LHCN-M2 (cell line): ENCODE measurements around the gene SNCA. TPM values are rescaled to one million over a fixed set of nuclear protein-coding genes. Genes with fewer than 3 reads are reported as not detected.

Experiments used
- DNase-seq: peaks from one replicate; pipeline ENCODE4 v3.0.0-alpha.2; 2012; ENCODE audit warnings: low read depth
- polyA plus RNA-seq: library from polyadenylated mRNA; unstranded; fragments of >200 nt; gene quantifications from one replicate; pipeline ENCODE4 v1.2.1, GENCODE V29; 2012; ENCODE audit warnings: missing spikeins
- total RNA-seq: library from RNA; depleted of rRNA; stranded (reverse); fragments of >200 nt; gene quantifications from 2 replicates; pipeline ENCODE4 v1.2.3, GENCODE V29; 2014; rRNA removed

The SNCA gene
- total RNA-seq = 10.1 TPM in 1 of 2 replicates, not detected in the other
- polyA plus RNA-seq = 0.16 TPM

- peak; percentile 17 for DNase-seq
Observed at GRCh38 chr4:89836897-89837384, at the start of gene SNCA. Gene SNCA (minus strand): TSS chr4:89837161. CDS start chr4:89835667, 1,494 bp downstream.

DNA sequence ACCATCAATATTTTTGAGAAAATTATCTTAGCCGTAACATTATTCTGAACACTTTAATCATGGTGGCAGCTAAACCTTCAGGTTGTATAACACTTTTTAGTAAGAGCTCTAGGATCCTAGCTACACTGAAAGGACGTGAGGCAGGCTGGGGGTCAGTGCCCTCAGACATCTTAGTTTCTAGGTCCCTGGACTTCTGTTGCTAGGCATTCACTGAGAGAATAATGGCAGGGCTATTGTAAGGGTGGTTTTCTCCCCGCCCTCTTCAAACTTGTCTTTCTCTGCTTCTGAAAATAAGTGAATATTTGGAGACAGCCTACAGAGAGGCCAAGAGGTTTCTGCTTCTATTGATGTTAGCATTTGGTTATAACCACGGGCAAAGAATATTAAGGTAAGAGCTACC lies 42.3 kb upstream of the SNCA start:
- no peak for DNase-seq

- no peak for DNase-seq
Observed at GRCh38 chr4:89878611-89879010, 41.6 kb upstream of the SNCA start.

GRCh38 chr4:89876548-89876947 lies 39.6 kb upstream of the SNCA start:
- no peak for DNase-seq

DNA sequence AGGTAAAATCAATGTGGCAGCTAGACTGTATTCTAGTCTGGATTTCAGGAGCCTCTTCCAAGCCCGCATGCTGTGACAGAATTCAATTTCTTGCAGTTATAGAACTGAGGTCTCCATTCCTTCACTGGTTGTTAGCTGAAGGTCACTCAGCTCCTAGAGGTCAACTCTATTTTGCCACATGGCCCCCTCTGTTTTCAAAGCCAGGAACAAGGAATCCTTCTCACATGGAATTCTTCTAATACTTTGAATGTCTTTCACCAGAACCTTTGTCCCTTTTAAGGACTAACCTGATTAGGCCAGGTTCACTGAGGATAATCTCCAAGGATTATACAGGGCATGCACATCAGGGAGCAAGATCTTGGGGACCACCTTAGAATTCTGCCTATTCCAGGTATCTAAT lies 34.2 kb upstream of the SNCA start:
- DNase-seq = no peak

DNA sequence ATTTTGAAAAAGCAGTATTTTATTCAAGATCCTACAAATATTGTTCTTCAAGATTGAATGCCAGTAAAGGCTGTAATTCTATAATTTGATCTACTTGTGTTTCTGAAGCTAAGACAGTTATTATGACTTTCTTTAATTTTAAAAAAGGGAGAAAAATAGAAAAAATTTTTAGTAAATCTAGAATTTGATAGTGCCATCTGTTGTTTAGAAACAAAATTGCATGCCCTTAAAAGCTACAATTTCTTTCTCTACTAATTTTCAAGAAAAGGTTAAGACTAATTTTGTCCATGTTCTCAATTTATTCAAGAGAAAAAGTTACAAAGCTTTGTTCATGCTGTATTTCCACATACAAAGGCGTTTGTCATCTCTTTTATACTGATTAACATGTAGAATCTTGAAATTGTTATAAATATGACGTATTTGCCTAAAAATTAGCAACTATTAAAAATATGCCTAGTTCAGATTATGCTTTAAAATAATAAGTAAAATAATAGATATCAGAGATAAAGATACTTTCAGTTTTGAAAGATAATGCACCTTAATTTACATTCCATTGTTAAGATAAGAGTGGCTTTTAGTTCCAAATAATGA lies 32.1 kb upstream of the SNCA start:
- DNase-seq = peak; percentile 1

DNA sequence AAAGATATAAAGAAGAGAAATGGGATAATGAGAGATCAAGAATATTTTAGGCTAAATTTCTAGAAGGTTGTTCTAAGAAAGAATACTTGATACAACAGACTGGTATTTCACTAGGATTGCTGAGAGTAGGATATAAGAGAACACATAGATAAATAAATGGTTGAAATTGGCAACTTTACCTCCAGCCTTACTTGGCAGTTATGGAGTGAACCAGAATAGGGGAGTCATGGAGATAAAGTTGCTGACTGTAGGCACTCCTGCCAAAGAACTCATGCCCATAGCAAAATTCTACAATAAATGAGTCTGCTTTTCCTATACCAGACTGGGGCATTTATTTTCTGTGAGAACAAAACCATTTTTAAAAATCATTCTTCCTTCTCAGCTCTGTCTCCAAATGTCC lies 31.3 kb upstream of the SNCA start:
- no peak for DNase-seq

DNA sequence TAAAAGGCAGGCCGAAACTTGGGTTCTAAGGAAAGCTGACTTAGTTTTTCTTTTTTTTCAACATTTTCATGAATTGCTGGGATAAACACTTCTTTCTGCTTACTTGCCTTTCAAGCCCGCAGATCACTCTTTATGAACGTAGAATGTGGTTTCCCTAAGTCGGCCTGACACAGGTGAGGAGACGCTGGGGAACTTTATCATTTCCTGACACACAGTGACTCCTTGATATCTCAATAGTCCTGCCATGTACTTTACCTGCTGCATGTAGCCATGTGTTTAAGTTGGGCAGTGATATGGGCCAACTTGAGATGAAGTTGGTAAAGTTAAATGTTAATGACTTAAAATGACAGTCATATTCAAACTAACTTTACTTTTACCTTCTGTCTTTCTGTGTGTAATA lies 26.6 kb upstream of the SNCA start:
- DNase-seq = no peak

DNA sequence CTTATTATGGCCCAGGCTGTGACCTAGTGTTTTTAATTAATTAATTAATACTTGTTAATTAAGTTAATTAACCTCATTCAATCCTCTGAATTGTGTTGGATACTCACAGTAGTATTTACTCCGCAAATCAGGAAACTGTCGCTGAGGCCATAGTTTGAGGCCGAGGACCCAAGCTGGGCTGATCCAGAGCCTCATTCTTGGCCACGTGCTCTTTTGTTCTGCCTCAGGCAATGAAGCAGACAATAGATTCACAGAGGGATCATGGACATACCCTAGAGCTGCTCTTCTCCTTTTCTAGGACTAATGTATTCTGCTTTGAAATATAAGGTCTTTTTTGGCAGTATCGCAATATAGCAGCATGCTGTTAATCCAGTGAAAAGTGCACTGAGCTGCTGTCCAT lies 24.0 kb upstream of the SNCA start:
- no peak for DNase-seq

- no peak for DNase-seq
Observed at GRCh38 chr4:89855236-89855635, 18.3 kb upstream of the SNCA start.

GRCh38 chr4:89847571-89848325 lies 10.8 kb upstream of the SNCA start:
- DNase-seq = no peak

GRCh38 chr4:89839558-89839957 lies 2.6 kb upstream of the SNCA start:
- DNase-seq = no peak

GRCh38 chr4:89837993-89838390 lies 1.0 kb upstream of the SNCA start:
- peak; percentile 34 for DNase-seq

- DNase-seq = peak; percentile 2
Observed at GRCh38 chr4:89837385-89837992, 528 bp upstream of the SNCA start.

- no peak for DNase-seq
Observed at GRCh38 chr4:89836031-89836745, 773 bp downstream of the SNCA start.

- DNase-seq = no peak
Observed at GRCh38 chr4:89835413-89835812, 1.5 kb downstream of the SNCA start.

DNA sequence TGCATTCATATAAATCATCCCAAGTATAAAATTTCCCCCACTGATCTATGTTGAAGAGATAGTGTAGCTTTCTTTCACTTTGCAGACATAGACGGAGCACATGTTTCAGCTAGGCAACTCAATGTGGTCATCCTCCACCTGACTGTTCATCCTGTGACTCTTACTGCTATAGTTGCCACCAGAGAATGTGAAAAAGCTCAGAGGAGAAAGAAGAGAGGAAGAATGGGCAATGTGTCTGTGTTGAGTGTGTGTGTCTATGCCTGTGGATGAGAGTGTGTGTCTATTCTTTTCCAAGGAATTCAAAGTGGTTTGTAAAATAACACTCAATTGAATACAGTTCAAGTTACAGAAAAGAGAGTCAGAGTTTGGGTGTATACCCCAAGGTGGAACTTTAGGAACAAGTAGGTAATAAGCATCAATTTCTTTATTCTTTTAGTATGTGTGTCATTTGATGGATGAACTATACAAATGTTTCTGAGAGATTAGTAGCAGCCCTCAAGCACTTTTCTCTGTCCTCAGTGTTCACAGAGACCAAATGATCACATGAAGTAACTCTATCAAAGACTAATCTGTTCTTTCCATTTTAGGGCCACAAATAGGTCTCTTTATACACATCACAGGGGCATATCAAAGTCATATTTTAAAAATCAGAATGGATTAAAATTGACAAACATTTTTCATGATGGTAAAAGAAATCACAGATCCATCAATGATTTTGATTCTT lies 2.3 kb downstream of the SNCA start:
- DNase-seq = no peak

DNA sequence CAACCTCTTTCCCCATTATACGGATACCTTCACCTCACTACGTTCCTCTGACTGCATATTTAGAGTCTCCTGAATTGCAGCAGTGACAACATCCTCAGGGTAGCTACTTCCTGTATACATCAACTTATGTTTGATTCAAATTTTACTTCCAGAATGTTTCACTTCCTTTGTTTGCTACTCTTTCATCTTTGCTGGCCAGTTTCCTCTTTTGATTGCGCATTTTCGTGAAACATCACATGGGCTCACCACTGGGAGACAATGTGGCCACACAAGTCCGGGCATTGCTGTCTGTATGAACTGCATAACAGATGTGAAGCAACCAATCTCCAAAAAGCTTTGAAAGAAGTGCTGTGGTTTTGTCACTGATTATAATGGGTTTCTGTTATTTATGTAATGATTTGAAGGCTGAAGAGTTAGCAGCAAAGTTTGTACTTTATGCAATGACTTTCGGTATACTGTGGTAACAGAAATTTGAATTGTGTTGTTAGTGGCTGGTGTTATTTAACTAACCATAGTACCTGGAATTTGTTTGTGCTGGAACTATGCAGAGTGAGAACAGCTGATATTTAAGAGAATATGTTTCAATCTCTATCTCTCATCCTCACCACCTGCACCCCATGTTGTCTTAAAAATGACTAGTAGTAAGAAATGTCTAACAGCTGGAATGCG lies 7.4 kb downstream of the SNCA start:
- peak; percentile 3 for DNase-seq

DNA sequence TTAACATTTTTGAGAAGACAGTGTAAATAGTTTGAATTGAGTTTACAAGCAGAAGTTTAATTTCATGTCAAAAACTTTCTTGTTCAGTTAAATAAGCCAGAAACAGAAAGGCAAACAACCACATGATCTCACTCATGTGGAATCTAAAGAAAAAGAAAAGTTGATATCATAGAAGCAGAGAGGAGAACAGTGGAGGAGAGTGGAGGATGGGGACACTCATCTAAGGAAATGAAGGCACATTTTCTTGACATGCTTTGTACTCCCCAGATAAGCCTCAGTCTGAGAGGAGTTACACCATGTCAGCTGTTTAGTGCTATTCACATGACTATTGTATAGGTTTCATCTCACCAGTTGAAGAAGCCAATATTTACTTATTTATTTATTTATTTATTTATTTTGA lies 13.5 kb downstream of the SNCA start:
- peak; percentile 4 for DNase-seq

GRCh38 chr4:89821612-89822011 lies 15.3 kb downstream of the SNCA start:
- DNase-seq = no peak

DNA sequence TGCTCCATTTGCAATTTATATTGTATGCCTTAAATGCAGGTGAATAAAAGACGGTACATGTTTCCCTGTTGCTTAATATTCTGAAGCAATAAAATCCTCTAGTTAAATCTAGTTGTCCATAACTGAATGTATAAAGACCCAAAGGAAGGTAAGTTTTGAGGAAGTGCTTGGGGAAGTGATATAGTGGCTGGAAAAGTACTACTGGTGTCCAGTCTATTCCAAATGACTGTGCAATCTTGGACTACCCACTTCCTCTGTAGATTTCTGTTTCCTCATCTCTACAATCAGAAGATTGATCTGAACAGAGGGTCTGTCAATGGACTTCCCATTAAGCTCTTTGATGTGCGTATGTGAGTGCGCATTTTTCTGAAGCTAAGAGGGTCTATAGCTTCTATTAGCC lies 17.0 kb downstream of the SNCA start:
- no peak for DNase-seq
